ENCODE measurements around the gene PCBP3. TPM values are rescaled to one million over a fixed set of nuclear protein-coding genes. Genes with fewer than 3 reads are reported as not detected.

Gene PCBP3
- polyA plus RNA-seq, 1 donor from 2014 or later = 1.7 TPM

DNA sequence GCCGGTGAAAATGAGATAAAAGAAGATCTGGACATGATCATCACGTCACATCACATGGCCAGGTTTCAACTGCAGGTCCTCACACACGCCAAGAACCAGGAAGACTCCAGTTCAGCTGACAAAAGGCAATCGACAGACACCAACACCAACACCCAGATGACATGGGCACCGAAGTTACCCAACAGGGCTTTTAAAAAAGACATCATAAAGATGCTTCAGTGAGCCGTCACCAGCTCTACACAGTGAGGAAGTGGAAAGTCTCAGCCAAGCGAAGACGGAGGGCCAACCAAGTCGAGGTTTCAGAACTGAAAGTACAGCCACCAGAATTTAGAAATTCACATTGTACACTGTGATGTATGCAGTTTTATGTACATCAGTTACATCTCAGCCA lies 183.8 kb downstream of the PCBP3 start:
- Histone ChIP-seq H3K4me3 (ENCODE audit: low read length) (no peak overlapping the region), H3K36me3 (ENCODE audit: insufficient read depth, low read length) (no peaks in the 10 kb centered on the region), H3K27me3 (ENCODE audit: insufficient read depth, low read depth, low read length) (no peaks in the 10 kb centered on the region), H3K27ac (ENCODE audit: low read length) (no peak overlapping the region), H3K9me3 (ENCODE audit: low read length) (no peaks in the 10 kb centered on the region), H3K9ac (ENCODE audit: low read length) (no peak overlapping the region), H3F3A (ENCODE audit: insufficient read depth, low read length, poor library complexity, severe bottlenecking) (no peaks in the 10 kb centered on the region), H2AFZ (ENCODE audit: low read depth, low read length) (no peak overlapping the region), H3K9me2 (ENCODE audit: insufficient read depth, low read length) (no peaks in the 10 kb centered on the region), H3K4me2 (ENCODE audit: low read length) (no peak overlapping the region), H3K79me2 (replicated peaks; ENCODE audit: insufficient read depth, low read length) (no peaks in the 10 kb centered on the region), H4K20me1 (ENCODE audit: insufficient read depth) (no peaks in the 10 kb centered on the region)
- TF ChIP-seq POLR2AphosphoS5 (IDR thresholded peaks at IDR 0.05) (no peak), EP300 (conservative IDR thresholded peaks at IDR 0.05; ENCODE audit: poor library complexity, severe bottlenecking) (no peak), SMC3 (conservative IDR thresholded peaks at IDR 0.05; ENCODE audit: poor library complexity) (no peak)

DNA sequence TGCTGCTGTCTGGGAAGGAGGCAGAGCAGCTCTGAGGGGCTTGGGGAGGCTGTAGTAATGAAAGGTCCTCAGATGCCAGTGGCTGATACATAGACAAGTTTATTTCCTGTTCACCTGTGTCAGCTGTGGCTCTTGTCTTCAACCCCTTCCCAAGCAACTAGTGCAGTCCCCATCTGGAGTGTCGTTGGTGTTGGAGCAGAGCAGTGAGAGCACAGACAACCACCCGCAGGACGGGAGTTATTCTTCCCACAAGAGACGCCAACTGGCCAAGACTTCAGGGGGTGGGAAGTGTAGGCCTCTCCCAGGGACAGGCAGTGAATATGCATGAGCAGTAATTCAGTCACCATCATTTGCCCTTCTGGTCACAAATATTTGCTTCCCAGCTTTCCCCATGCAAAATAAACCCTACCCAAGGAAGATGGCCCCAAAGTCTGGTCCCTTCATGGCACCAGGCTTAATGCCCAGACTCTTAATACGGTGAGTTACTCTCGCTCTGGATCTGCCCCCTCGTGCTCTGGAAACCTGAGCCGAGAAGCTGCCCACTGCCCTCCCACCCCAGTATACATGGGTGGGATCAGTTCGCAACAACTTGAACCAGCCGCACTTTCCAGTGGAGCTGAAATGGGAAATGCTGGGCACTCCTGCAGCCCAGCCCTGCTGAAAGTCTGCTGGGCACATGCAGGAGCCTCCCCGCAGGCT lies 184.5 kb downstream of the PCBP3 start:
- no peak overlapping the region for H3K4me2 ChIP-seq (ENCODE audit: low read length)
- no peak overlapping the region for H2AFZ ChIP-seq (ENCODE audit: low read depth, low read length)
- H4K20me1 ChIP-seq (ENCODE audit: insufficient read depth) = no peaks in the 10 kb centered on the region
- H3K9ac ChIP-seq (ENCODE audit: low read length) = no peak overlapping the region
- no peaks in the 10 kb centered on the region for H3K9me3 ChIP-seq (ENCODE audit: low read length)
- no peaks in the 10 kb centered on the region for H3K79me2 ChIP-seq (replicated peaks; ENCODE audit: insufficient read depth, low read length)
- no peaks in the 10 kb centered on the region for H3K9me2 ChIP-seq (ENCODE audit: insufficient read depth, low read length)
- H3F3A ChIP-seq (ENCODE audit: insufficient read depth, low read length, poor library complexity, severe bottlenecking) = no peaks in the 10 kb centered on the region
- TF ChIP-seq, protein P1, sequence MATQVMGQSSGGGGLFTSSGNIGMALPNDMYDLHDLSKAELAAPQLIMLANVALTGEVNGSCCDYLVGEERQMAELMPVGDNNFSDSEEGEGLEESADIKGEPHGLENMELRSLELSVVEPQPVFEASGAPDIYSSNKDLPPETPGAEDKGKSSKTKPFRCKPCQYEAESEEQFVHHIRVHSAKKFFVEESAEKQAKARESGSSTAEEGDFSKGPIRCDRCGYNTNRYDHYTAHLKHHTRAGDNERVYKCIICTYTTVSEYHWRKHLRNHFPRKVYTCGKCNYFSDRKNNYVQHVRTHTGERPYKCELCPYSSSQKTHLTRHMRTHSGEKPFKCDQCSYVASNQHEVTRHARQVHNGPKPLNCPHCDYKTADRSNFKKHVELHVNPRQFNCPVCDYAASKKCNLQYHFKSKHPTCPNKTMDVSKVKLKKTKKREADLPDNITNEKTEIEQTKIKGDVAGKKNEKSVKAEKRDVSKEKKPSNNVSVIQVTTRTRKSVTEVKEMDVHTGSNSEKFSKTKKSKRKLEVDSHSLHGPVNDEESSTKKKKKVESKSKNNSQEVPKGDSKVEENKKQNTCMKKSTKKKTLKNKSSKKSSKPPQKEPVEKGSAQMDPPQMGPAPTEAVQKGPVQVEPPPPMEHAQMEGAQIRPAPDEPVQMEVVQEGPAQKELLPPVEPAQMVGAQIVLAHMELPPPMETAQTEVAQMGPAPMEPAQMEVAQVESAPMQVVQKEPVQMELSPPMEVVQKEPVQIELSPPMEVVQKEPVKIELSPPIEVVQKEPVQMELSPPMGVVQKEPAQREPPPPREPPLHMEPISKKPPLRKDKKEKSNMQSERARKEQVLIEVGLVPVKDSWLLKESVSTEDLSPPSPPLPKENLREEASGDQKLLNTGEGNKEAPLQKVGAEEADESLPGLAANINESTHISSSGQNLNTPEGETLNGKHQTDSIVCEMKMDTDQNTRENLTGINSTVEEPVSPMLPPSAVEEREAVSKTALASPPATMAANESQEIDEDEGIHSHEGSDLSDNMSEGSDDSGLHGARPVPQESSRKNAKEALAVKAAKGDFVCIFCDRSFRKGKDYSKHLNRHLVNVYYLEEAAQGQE (IDR thresholded peaks at IDR 0.05; ENCODE audit: borderline replicate concordance) = no peak
- TF ChIP-seq CTCF (IDR thresholded peaks at IDR 0.05; ENCODE audit: poor library complexity, severe bottlenecking) (no peak), EZH2 (IDR thresholded peaks at IDR 0.05; ENCODE audit: borderline replicate concordance, insufficient read depth, low read length, poor library complexity, severe bottlenecking) (no peak), EP300 (conservative IDR thresholded peaks at IDR 0.05; ENCODE audit: poor library complexity, severe bottlenecking) (no peak), SMC3 (conservative IDR thresholded peaks at IDR 0.05; ENCODE audit: poor library complexity) (no peak), POLR2AphosphoS5 (IDR thresholded peaks at IDR 0.05) (no peak), MXI1 (conservative IDR thresholded peaks at IDR 0.05; ENCODE audit: poor library complexity, severe bottlenecking) (no peak), RAD21 (conservative IDR thresholded peaks at IDR 0.05) (no peak), TAF1 (IDR thresholded peaks at IDR 0.05; ENCODE audit: low read depth) (no peak)
- H3K27me3 ChIP-seq (ENCODE audit: insufficient read depth, low read depth, low read length) = no peaks in the 10 kb centered on the region
- H3K36me3 ChIP-seq (ENCODE audit: insufficient read depth, low read length) = no peaks in the 10 kb centered on the region
- H3K27ac ChIP-seq (ENCODE audit: low read length) = no peak overlapping the region
- H3K4me3 ChIP-seq (ENCODE audit: low read length) = no peak overlapping the region

All from neural cell (in vitro differentiated cells).